ENCODE measurements around the gene EFHC1.
A peak's percentile ranks its signal among the peaks of the same experiment; 100 is the strongest.

The EFHC1 gene

DNA sequence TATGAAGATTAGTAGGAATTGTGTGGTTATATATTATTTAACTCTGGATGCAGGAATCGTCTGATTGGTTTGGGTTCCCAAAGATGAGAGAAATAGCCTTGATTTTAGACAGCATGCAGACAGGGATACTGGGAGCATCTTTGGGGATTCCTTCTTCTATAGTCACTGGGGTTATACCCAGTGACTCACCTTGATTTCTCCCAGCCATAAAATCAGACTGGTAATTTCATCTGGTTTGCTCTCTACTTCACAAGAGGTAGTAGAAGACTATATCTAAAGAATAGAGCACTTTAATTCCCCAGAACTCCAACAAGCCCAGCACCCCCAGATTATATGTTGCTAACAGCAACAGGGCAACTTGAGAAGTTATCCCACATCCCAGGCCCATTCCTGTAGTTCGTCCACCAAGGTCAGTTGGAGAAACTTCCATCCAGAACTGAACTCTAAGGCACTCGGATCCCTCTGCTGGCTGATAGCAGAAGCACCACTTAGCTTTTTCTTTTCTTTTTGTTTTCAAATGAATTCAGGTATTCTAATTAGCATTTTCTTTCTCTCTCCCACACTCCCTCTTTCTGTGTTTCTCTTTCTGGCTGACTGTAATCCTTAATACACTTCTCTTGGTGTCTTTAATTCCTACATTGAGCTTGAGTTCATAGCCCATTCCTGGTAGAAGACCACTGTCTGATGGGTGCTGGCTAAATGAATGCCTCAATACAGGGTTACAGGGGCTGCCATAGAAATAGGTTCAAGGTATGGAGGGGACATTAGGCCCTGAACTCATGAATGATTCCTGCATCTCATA is 20.4 kb upstream of the EFHC1 start:
- no peak for FAIRE-seq
- DNase-seq (ENCODE audit: insufficient read length, low spot score): no peak
- TF ChIP-seq CTCF (IDR thresholded peaks at IDR 0.05; ENCODE audit: insufficient read depth, missing control alignments): peak; percentile 60

- DNase-seq (ENCODE audit: insufficient read length, low spot score): no peak
- FAIRE-seq: no peak
- no peak for TF ChIP-seq CTCF (IDR thresholded peaks at IDR 0.05; ENCODE audit: insufficient read depth, missing control alignments)
Measured at GRCh38 chr6:52400313-52401041, 19.7 kb upstream of the EFHC1 start.

- no peak for TF ChIP-seq CTCF (IDR thresholded peaks at IDR 0.05; ENCODE audit: insufficient read depth, missing control alignments)
- FAIRE-seq (no peak), DNase-seq (ENCODE audit: insufficient read length, low spot score) (no peak)
Measured at GRCh38 chr6:52403086-52403485, 17.1 kb upstream of the EFHC1 start.

GRCh38 chr6:52403627-52404026 is 16.5 kb upstream of the EFHC1 start:
- no peak for TF ChIP-seq CTCF (IDR thresholded peaks at IDR 0.05; ENCODE audit: insufficient read depth, missing control alignments)
- DNase-seq (ENCODE audit: insufficient read length, low spot score): no peak
- FAIRE-seq: no peak

GRCh38 chr6:52405243-52405642 is 14.9 kb upstream of the EFHC1 start:
- no peak for TF ChIP-seq CTCF (IDR thresholded peaks at IDR 0.05; ENCODE audit: insufficient read depth, missing control alignments)
- FAIRE-seq (no peak), DNase-seq (ENCODE audit: insufficient read length, low spot score) (no peak)

DNA sequence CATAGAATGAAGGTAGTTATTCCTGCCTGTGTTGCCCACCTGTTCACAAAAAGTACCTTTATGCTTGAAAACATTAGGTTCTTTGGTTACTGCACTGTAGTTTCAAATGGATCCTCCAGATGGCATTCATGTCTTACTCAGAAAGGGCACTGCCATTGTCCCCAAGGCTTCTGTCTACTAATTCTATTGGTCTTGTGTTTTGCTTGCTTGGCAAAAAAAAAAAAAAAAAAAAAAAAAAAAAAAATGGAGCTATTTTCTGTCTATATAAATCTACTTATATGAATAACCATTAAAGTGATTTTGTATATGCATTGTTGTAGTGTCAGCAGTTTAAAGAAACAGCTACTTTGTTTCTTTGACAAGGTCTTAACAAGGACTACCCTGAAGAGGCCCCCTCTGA is 12.7 kb upstream of the EFHC1 start:
- FAIRE-seq: peak; percentile 29
- peak; percentile 37 for DNase-seq (ENCODE audit: insufficient read length, low spot score)

More for the DNA sequence above, 12.7 kb upstream of the EFHC1 start:
- peak; percentile 61 for TF ChIP-seq CTCF (IDR thresholded peaks at IDR 0.05; ENCODE audit: insufficient read depth, missing control alignments)

Measured in D721Med (cell line).